Putamen (tissue), 1 donor: ENCODE data around the gene NAA16.
"Not testable (repeated sequence)": the region's sequence is repeated elsewhere in the genome, so short reads cannot be mapped to it uniquely, and the experiment has no call there.

Experiments
- DNase-seq: peaks from one replicate; pipeline ENCODE4 v3.0.0-alpha.2; 2016; ENCODE audit warnings: low spot score

NAA16 gene

DNA sequence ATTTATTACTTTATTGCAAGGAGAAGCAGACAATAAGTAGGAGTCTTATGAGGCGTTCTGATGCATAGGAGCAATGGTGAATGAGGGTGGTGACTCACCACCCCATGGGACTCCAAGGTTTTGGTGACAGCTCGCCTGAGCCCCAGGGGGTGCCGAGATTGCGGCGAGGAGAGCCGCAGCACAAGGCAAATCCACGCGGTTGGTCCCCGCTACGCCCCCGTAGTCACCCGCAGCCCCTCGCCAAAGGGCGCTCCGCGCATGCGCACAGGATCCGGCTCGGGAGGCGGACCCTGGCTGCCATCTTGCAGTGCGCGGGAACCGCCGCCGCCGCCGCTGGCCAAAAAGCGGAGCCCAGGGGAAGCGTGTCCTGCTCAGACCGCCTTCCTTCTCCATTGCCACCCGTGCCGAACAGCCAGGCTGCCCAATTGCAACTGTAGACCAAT, at the start of gene NAA16:
Gene NAA16, plus strand, starts transcription at position 305 of the 443 bp plus-strand sequence. CDS start 262 bp downstream, outside the sequence.
- DNase-seq, result peak; percentile 87

DNA sequence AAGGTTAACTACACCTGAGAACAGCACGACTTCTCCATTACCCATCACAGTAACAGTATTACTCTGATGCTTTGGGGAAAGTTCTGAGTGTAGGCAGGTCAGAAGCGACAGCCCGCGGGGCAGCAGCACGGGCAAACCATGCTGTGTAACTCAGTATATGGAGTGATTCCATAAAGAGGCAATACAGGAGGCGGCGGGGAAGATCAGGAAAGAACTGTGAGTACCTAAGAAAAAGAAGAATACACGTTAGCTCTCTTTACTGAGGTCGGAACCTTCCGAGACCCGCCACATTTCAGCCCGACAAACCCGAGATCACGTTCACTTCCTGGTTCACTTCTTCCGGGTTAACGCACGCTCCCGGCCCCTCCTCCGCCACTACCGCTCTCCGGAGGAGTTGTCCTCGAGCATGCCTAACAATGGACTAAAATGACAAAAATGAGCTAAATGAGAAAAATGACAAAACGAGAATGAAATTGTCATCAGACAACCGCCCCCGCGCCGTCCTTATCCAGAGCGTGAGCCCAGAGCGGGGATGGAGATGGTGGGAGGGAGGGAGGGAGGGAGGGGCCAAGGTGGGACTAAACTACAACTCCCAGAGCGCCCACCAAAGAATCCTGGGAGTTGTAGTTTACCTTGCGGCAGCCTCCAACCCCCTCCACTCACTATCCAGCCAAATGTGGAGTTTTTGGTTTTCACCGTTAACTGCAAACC, 47.7 kb upstream of the NAA16 start, which contains the start of gene MTRF1:
Gene MTRF1, minus strand, starts transcription at position 316 of the 711 bp plus-strand sequence. CDS start 2,669 bp downstream, outside the sequence.
- DNase-seq, result peak; percentile 93

DNA sequence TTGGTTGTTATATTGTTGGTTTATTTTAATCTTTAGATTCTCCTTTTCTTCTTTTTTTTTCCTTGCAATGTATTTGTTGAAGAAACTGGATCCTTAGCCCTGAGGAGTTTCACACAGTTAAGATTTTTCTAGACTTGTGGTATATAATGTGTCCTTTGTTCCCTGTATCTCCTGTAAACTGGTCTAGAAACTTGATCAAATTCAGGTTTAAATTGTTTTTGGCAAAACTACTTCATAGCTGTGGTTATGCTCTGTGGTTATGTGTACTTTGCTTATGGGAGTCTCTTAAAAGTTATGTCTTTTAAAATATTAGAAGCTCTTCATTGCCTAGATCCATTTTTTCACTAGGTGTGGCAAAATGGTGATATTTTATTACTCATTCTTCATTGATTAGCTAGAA, 44.0 kb upstream of the NAA16 start:
- no peak for DNase-seq

DNA sequence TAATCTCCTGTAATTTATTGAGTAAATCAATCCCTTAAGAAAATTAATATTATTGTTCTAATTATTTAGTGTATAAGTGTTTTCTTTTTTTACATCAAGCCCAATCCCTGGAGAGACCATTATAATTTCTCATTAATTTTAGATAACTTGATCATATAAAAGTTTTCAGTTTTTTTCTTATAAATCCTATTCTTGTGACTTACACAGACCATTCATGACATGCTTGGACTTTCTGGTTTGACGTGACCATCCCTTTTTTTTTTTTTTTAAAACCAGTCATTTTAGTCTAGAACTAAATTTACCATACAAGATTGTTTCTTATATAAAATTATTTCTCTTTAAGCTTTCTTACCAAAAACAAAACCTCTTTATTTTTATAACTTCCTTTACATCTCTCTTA, 42.3 kb upstream of the NAA16 start:
- DNase-seq, result no peak

DNA sequence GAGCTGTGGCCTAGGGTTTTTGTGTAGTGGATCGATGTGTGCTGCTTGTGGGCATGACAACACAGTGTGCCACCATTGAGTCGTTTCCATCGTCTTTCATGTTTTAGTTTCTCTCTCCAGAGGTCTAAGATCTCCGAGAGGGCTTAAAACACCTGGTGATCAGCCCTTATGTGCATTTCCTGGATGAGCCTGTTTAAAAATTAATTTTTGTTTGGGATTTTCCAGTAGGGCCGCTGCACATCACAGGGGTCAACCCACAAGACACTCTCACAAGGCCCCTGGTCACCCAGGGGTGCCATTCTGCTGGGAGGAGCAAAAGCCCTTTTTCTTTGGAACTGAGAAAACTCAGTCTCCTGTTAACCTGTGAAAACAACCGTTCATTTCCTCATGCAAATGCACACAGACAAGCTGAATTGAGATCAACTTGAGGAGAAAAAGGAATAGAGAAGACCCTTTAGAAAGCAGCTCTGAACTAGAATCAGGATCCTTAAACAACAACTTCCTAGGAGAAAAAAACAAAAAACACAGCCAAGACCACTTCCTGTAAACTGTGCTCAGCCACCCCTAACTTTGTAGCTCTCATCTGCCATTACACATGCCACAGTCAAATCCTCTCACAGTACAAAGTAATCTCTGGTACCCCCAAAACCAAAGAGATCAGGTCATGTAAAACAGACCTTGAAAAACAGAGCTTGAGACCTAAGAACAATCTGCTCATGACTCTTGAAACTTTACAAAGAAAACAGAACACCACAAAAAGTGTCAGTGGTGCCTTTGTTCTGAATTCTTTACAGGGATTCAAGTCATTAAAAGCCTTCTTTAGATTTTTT, 39.4 kb upstream of the NAA16 start:
- DNase-seq, result no peak

DNA sequence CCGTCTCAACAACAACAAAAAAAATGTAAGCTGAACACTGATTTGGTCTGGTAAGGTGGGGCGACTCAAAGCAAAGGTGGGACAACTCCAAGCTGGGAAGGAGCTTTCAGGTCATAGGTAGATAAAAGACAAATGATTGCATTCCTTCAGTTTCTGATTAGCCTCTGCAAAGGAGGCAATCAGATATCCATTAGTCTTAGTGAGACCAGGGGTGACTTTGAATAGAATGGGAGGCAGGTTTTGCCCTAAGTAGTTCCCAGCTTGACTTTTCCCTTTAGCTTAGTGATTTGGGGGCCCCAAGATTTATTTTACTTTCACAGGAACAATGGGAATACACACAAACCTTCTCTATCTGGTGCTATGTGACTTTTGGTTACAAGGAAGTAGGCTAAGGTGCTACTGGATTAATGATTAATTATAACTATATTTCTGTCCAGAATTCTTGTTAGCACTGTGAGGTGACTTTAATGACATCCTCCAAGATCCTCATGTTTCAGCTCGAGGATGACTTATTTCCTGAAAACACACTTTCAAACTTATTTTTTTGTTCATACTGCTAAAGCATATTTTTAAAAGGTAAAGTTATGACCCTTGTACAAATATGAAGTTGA, 37.1 kb upstream of the NAA16 start:
- no peak for DNase-seq

DNA sequence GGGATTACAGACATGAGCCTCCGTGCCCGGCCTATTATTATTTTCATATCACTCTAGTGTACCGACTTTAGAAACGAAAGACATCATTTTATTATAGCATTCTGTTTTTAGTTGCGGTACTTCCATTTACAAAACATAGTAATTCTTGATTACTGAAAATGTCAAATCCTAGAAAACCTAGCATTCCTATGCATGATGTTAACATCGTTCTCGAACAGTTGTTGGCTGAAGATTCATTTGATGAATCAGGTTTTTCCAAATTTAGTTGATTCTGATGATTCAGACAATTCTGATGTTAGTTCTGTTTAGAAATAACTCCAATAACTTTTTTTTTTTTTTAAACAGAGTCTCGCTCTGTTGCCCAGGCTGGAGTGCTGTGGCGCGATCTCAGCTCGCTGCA, 36.2 kb upstream of the NAA16 start:
- no peak for DNase-seq

DNA sequence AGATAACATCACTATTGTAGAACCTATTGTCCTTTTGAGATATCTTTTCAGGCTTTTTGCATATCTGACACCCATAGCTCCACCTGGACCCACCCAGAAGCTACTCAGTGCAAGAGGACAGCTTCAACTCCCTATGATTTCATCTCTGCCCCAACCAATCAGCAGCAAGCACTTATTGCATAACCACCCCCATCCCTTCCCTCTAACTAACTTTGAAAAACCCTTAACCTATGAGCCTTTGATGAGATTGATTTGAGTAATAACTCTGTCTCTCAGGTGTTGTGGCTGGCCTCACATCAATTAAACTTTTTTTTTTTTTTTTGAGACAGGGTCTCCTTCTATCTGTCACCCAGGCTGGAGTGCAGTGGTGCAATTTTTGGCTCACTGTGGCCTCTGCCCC, 34.2 kb upstream of the NAA16 start:
- DNase-seq, result no peak

DNA sequence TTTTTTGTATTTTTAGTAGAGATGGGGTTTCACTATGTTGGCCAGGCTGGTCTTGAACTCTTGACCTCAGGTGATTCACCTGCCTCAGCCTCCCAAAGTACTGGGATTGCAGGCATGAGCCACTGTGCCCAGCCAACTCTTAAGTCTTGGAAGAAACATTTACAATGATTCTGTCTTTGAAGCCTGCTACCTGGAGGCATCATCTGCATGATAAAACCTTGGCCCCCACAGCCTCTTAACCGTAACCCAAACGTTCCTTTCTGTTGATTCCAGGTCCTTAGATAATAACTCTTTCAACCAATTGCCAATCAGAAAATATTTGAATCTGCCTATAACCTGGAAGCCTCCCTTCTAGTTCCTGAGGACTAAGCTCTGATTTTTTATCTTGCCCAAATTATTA, 31.9 kb upstream of the NAA16 start:
- not testable (repeated sequence) for DNase-seq

DNA sequence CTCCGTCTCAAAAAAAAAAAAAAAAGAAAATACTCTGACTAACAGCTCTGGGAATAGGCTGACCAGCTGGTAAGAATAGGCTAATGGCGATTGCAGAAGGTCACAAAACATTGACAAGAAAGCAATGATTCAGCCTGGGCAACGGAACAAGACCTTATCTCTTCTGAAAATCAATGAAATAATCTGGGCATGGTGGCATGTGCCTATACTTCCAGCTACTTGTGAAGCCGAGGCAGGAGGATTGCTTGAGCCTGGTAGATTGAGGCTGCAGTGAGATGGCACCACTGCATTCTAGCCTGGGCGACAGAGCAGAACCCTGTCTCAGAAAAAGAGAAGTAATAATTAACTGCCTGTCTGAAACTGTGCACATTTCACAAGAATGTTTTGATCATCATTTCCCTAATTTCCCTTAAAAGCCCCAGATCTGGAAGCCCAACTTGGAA, 28.9 kb upstream of the NAA16 start:
- no peak for DNase-seq

DNA sequence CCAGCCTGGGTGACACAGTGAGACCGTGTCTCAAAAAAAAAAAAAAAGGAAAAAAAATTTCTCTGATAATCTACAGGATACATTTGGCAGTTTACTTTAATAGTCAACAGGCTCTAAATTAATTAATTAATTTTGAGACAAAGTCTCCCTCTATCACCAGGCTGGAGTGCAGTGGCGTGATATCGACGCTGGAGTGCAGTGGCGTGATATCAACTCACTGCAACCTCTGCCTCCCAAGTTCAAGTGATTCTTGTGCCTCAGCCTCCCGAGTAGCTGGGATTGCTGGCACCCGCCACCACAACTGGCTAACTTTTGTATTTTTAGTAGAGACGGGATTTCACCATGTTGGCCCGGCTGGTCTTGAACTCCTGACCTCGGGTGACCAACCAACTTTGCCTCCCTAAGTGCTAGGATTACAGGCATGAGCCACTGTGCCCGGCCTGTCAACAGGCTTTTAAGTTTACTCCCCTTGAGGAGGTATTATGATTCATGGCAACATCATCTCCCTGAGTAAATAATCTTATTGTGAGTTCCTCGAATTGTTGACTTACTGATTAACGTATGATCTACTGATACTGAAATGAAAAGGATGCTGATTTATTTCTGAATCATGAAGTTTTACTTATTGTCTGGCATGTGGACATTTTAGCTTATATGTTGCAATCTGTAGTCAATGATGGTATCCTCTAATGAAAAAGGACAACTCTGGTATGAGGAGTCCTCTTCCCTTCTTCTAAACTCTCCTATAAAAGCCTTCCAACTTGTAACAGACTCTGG, 26.4 kb upstream of the NAA16 start:
- DNase-seq, result no peak

DNA sequence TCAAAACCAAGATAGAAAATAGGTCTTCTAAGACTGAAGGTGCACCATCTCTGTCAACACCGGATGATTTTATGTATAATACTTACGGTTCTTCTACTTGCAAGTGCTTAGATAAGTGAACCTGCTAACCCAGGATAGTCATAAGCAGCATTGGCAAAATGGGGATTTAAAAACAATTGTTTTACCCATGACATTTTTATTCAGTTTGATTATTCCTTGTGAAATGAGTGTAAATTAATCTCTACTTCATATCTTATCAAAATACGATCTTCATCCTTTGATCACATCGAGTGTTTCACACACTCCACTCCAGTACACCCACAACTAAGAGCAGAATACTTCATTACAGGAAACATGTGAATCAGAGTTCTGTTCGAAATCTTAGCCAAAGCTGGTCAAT, 24.7 kb upstream of the NAA16 start:
- no peak for DNase-seq

DNA sequence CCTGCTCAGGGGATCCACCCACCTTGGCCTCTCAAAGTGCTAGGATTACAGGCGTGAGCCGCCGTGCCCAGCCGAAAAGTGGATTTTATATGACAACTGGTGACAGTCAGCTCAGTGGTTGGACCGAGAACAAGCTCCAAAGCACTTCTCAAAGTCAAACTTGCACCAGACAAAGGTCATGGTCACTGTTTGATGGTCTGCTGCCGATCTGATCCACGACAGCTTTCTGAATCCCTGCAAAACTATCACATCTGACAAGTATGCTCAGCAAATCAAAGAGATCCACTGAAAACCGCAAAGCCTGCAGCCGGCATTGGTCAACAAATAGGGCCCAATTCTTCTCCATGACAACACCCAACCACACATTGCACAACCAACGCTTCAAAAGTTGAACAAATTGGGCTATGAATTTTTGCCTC, 21.6 kb upstream of the NAA16 start:
- DNase-seq, result no peak

DNA sequence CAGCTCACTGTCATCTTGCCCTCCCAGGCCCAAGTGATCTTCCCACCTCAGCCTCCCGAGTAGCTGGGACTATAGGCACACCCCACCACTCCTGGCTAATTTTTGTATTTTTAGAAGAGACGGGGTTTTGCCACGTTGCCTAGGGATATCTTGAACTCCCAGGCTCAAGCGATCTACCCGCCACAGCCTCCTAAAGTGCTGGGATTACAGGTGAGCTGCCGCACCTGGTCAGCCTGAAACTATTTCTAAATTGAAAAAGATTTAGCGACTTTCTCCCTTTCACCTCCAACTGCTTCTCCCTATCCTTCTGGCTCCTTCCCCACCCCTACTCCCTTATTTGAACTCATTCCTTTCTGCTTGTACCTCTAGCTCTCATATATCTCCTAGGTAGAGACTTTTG, 19.8 kb upstream of the NAA16 start:
- DNase-seq, result no peak

DNA sequence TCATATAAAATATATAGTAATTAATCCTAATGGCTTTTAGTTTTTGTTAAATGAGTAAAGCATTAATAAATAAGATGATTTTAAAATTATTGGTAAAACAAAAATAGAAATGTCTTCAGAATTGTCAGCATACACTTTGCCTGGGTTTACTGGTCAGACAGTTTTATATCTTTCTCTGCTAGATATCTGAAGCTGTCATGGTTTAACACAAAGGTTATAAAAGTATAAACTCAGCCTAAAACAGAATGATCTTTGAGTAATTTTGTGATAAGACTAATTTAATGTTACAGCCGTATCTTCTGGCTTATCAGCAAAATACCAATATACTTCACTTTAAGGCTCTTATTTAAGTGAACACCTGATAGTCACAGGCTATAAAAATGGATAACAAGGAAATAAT, 17.8 kb upstream of the NAA16 start:
- no peak for DNase-seq

DNA sequence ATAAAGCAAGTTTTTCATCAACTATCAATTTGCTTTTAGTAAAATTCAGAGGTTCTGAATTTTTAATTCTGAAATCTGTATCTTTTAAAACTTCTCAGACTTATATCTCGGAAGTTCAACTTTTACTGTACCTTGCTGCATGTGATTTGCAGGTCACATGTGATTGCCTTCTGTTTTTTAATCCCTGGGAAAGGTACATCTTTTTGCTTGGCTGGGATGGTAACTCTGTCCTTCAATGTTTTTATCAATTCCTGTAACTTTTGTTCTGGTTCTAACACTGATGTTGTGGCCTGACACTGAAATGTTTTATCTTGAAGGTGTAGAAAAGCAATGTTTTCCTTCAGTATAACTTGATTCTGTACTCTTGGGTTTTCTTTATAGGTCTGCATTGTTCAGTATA, 16.2 kb upstream of the NAA16 start:
- no peak for DNase-seq

DNA sequence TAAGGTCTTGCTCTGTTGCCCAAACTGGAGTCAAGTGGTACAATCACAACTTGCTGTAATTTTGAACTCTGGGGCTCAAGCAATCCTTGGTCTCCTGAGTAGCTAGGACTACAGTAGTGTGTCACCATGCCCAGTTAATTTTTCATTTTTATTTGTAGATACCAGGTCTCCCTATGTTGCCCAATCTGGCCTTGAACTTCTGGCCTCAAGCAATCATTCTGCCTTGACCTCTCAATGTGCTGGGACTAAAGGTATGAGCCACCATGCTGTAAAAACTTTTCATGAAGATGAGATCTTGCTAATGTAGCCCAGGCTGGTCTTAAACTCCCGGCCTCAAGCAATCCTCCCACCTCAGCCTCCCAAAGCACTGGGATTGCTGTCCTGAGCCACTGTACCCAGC, 15.1 kb upstream of the NAA16 start:
- no peak for DNase-seq

DNA sequence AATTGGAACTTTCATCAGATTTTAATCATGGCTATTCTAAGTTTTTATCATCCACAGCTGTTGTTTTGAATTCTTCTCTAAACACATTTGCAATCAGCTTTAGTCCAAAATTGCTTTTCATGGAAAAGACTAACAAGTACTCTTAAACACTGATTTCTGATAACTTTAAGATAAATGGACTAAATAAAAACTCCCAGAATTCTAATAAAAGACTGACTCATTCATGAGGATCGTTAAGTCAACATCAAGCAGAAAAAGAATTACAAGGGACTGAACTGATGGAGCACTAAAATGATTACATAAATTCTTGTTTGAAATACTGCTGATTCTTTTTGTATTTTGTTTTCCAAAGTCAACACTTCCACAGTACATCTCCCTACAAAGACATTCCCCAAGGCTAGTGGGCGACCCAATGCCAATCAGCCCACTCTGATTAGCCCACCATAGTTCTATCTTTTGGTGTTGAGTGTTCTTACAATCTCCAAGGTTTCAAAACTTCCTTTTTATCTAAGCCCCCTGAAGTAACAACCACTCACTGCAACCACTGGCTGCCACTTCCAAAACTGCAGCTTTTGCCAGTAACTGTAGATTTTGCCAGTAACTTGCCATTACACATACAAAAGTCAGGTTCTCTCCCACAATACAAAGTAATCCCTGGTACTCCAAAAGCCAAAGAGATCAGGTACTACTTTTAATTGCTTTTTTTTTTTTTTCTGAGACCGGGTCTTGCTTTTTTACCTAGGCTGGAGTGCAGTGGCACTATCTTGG, 14.0 kb upstream of the NAA16 start:
- no peak for DNase-seq

DNA sequence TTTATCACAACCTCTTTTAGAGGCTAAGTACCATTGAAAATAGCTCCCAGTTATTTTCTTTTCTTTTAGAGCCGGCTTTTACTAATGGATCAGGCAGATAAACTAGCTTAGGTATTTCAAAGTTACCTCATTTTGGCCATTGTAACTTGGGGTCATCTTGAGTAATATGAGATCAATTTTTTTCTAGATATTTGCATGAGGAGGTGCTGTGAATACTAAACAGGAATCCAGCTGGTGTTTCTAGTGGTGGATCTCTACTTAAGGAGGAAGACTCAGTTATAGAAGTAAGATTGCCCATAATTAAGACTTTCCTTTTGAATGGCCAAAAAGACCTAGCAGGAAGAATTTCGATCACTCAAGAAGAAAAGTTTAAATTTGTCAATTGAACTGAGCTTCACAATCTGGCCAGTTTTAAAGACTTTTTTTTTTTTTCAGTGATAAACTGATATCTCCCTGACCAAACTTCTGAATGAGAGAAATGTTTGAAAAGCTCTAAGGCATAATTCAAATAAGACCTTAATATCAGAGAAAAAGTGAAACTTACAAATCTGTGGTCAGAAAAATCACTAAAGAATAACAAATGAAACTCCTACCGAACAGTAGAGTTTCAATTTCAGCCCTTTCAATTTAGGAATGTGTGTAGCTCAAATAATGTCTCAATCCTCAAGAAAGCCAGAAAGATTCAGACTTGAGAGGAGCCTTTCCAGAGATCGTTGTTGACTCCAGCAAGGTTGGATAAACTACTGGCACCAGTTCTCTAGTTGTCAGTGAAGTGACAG, 11.6 kb upstream of the NAA16 start:
- DNase-seq, result no peak

DNA sequence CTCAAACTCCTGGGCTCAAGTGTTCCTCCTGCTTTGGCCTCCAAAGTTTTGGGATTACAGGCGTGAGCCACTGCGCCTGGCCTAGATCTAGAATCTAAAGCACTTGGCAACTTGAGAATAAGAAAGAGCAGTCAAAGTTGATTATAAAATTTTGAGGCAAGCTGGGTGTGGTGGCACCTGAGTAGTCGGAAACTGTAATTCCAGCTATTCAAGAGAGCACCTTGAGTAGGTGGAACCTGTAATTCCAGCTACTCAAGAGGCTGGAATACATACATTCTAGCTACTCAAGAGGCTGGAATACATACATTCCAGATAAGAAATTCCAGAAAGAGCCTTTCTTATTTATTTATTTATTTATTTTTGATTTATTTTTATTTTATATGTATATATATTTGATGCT, 8.3 kb upstream of the NAA16 start:
- no peak for DNase-seq
